Upper lobe of right lung (tissue), 1 donor: ENCODE results near the gene NSD1. TPM values are rescaled to one million over a fixed set of nuclear protein-coding genes. Genes with fewer than 3 reads are reported as not detected.

ENCODE experiments used
- ATAC-seq: fragments of 200-7000 bp; cut with Tn5 transposase; one replicate; pipeline ENCODE4 v1.9.1; 2020; ENCODE audit warnings: mild to moderate bottlenecking, moderate library complexity
- DNase-seq: peaks from one replicate; pipeline ENCODE4 v3.0.0-alpha.2; 2020
- H3K27ac ChIP-seq: fragments of 200-600 bp; one replicate; pipeline ENCODE4 v1.8.0; 2022
- H3K27me3 ChIP-seq: fragments of 200-600 bp; one replicate; pipeline ENCODE4 v1.8.0; 2022; ENCODE audit warnings: mild to moderate bottlenecking
- H3K36me3 ChIP-seq: fragments of 200-600 bp; one replicate; pipeline ENCODE4 v1.8.0; 2022
- H3K4me1 ChIP-seq: fragments of 200-600 bp; one replicate; pipeline ENCODE4 v1.8.0; 2022
- H3K4me3 ChIP-seq: fragments of 200-600 bp; one replicate; pipeline ENCODE4 v1.8.0; 2022; ENCODE audit warnings: mild to moderate bottlenecking
- H3K9me3 ChIP-seq: fragments of 200-600 bp; one replicate; pipeline ENCODE4 v1.8.0; 2022
- intact Hi-C: fragments of 100-400 bp; cut with DNase I; formaldehyde crosslinking; loops from one replicate; pipeline ENCODE4 v1.11.0; 2022
- total RNA-seq: library from RNA; stranded (reverse); fragmentation: NEBNext Ultra II Directional; extraction: Animal tissue kit (Norgen Biotek cat#: 25700); gene quantifications from one replicate; pipeline ENCODE4 v1.2.1, GENCODE V29; 2021
- TF ChIP-seq, protein P1 (sequence below): fragments of 200-600 bp; IDR thresholded peaks from one replicate; pipeline ENCODE4 v1.8.0; 2022; ENCODE audit warnings: antibody characterized with exemption
- donor health status: DM: no; HTN: yes; CAD: no; lungs with severe emphysema.

The NSD1 gene
- total RNA-seq, 1 donor from 2014 or later: 67.7 TPM

DNA sequence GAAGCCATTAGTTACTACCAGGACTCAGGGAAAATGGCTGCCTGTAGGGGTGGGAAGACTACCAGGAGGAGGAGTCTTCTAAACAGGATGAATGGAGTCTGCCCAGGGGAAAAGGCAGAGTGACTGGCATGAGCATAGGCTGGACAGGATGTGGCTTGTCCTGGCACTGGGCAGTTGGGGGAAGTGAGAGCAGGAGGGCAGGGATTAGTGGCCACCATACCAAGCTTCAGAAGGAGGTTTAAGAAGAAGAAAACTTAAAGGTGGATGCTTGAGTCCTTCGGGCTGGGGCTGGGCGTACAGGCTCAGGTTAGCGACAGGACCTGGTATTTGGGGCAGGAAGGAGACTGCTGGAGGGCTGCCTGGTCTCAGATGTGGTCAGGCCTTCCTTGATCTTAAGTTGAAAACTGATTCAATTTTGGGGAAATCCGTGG lies 5.0 kb upstream of the NSD1 start:
- Histone ChIP-seq H3K4me3 (no peak overlapping the region), H3K4me1 (no peaks in the 10 kb centered on the region), H3K36me3 (no peaks in the 10 kb centered on the region), H3K9me3 (no peaks in the 10 kb centered on the region), H3K27ac (no peak overlapping the region), H3K27me3 (no peaks in the 10 kb centered on the region)
- ATAC-seq: peak; percentile 3
- TF ChIP-seq, protein P1, sequence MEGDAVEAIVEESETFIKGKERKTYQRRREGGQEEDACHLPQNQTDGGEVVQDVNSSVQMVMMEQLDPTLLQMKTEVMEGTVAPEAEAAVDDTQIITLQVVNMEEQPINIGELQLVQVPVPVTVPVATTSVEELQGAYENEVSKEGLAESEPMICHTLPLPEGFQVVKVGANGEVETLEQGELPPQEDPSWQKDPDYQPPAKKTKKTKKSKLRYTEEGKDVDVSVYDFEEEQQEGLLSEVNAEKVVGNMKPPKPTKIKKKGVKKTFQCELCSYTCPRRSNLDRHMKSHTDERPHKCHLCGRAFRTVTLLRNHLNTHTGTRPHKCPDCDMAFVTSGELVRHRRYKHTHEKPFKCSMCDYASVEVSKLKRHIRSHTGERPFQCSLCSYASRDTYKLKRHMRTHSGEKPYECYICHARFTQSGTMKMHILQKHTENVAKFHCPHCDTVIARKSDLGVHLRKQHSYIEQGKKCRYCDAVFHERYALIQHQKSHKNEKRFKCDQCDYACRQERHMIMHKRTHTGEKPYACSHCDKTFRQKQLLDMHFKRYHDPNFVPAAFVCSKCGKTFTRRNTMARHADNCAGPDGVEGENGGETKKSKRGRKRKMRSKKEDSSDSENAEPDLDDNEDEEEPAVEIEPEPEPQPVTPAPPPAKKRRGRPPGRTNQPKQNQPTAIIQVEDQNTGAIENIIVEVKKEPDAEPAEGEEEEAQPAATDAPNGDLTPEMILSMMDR: no peak
- peak; percentile 44 for DNase-seq
- intact Hi-C loops: no loop called here

DNA sequence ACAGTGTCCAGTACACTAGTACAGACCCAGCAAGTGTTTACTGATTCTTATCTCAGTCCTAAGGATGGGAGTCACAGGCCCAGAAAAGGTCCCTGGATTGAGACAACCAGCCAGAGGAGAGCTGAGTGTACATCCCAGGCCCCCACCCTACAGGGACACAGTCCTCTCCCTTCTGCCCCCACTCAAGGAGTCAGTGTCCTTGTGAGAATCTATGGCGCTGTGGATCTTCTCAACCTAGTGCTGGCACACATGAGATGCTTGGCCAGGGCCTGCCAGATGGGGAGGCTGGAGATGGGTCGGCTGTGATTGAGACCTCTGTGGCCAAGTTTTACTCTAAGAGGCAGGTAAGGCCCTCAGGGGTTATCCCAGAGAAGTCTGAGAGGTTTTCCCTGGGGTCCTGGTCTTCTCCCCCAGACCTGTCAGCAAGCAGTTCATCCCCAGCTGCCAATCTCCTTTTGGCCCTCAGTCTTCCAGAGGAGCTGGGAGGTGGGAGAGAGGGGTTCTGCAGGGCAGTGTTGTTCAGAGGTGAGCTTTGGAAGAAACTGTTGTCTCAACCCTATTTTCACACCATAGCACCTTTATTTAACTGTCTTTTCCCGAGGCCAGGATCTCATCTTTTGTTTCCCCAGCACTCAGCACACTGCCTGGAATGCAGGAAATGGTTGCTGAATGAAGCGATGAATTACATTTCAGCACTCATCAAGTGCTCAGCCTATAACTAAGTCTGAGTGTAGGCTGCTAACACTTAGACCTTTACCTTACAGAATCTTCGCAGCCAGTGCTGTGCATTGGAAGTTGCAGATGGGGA lies 3.2 kb upstream of the NSD1 start:
- TF ChIP-seq, protein P1: no peak
- intact Hi-C loops: no loop called here
- Histone ChIP-seq H3K9me3 (no peaks in the 10 kb centered on the region), H3K27me3 (no peaks in the 10 kb centered on the region), H3K4me1 (peaks cover 10% of the 10 kb centered on the region), H3K4me3 (no peak overlapping the region), H3K36me3 (peaks cover 5% of the 10 kb centered on the region), H3K27ac (no peak overlapping the region)
- ATAC-seq (no peak), DNase-seq (peak; percentile 28)

DNA sequence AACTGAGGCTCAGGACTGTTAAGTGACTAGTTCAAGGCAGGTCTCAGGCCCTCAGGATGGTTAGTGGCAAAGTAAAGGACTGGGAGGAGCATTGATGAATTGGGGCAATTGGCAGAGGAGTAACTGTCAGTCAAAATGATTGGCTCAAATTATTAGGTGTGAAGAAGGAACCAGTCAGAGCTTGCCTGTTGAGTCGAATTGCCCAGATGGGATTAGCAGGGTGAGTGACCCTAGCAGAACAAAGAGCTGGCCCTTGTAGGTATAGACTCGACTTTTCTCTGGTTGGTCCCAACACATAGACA lies 2.6 kb upstream of the NSD1 start:
- TF ChIP-seq, protein P1: no peak
- no peaks in the 10 kb centered on the region for H3K9me3 ChIP-seq
- intact Hi-C loops: no loop called here
- no peak overlapping the region for H3K27ac ChIP-seq
- DNase-seq (no peak), ATAC-seq (no peak)
- no peak overlapping the region for H3K4me3 ChIP-seq
- H3K4me1 ChIP-seq: peaks cover 16% of the 10 kb centered on the region
- peaks cover 11% of the 10 kb centered on the region for H3K36me3 ChIP-seq
- no peaks in the 10 kb centered on the region for H3K27me3 ChIP-seq

DNA sequence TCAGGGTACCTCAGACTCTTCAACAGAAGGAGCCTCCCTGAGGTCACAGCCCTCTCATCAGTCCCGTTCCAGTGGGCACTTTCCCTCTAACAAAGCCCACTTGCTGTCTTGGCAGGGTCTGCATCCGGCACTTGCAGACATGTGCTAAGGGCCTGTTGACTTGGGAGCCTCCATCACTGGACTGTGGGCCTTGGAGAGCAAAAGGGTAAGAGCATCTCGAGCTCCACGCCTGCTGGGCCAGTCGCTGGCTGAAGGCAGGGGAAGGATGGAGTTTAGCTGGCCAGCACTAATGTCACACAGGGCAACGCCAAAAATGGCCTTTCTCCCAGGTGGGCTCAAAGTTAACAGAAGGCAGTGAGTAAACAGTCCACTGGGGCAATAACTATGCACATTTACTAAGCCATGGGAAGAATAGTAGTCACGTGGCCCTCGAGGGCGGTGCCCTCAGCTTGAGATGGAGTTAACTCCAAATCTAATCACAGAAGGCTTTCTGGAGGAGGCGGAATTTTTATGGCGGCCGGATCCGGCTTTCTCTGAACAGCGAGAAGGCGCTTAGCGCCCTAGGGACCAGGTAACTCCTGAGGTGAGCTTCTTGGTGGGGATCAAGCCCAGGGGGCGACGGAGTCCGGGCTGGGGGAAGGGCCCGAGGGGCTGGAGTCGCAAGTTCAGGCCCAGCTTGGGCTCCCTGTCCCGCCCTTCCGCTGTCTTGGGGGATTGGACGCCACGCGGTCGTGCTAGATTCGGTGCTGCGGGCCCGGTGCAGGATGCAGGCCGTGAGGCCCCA lies 2.0 kb upstream of the NSD1 start:
- Histone ChIP-seq H3K4me1 (peaks cover 21% of the 10 kb centered on the region), H3K9me3 (no peaks in the 10 kb centered on the region), H3K4me3 (no peak overlapping the region), H3K36me3 (peaks cover 16% of the 10 kb centered on the region), H3K27ac (no peak overlapping the region), H3K27me3 (no peaks in the 10 kb centered on the region)
- no peak for ATAC-seq
- intact Hi-C loops: no loop called here
- DNase-seq: peak; percentile 66
- TF ChIP-seq, protein P1: no peak

DNA sequence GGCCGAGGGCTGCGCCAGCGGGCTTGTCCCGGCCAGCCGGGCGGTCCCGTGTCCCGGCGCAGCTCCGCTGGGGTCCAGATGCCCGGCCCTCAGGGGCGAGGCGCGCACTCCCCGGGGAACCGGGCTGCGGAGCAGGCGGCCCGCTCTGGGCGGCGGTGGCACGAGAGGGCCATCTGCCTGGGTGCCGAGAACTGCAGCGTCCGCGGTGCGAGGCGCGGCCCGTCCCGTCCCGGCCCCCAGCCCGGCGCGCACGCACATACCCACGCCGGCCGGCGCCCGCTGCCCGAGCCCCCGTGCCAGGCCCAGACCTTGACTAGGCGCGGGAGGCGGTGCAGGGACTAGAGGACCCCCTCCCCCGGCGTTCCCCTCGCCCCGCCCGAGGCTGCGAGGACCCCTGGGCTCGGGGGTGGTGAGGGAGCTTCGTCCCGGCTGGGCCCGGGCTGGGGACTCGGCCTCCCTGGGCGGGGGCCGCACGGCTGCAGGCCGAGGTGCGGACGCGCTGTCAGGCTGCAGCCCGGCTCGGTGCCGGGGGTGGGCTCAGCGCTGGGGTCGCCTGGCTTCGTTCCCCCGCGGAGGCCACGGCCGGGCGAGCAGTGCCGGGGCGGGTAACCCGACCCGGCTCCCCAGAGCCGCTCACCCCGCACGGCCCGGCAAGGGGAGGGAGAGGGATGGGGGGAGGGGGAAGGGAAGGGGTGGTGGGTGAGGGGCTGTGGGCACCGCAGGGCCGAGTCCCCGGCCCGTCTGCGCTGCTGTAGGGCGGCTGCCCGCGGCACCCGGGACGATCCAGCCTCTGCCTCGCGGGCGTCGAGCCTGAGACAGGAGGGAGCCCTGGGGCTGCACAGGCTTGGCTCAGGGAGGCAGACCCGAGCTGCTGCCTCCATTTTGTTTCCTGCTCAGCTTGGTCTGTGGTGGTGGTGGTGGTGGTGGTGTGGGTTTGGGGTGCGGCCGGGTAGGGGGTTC lies 1.2 kb upstream of the NSD1 start:
- Histone ChIP-seq H3K27me3 (no peaks in the 10 kb centered on the region), H3K27ac (peak overlapping the region; percentile 93), H3K36me3 (peaks cover 25% of the 10 kb centered on the region), H3K4me3 (peak overlapping the region; percentile 87), H3K9me3 (no peaks in the 10 kb centered on the region), H3K4me1 (peaks cover 30% of the 10 kb centered on the region)
- ATAC-seq (peak; percentile 36), DNase-seq (peak; percentile 66)
- intact Hi-C loops: no loop called here
- TF ChIP-seq, protein P1: no peak
